Lung microvascular endothelial cell (primary cell): ENCODE results near the gene UQCRH. TPM values are rescaled to one million over a fixed set of nuclear protein-coding genes. Genes with fewer than 3 reads are reported as not detected.
A peak's percentile ranks its signal among the peaks of the same experiment; 100 is the strongest.
"Not testable (repeated sequence)": the region's sequence is repeated elsewhere in the genome, so short reads cannot be mapped to it uniquely, and the experiment has no call there.

ENCODE experiments used
- DNase-seq, 2 donors: peaks; one replicate each; pipeline versions ENCODE4 v3.0.0 to v3.0.0-alpha.2; 2010; ENCODE audit warnings: low read depth in 2 of 2
- total RNA-seq: library from RNA; depleted of rRNA; stranded (reverse); fragments of >200 nt; gene quantifications from 2 replicates; pipeline ENCODE4 v1.2.1, GENCODE V29; 2014

Gene UQCRH
- total RNA-seq, 1 donor from 2014 or later, result 399 TPM

DNA sequence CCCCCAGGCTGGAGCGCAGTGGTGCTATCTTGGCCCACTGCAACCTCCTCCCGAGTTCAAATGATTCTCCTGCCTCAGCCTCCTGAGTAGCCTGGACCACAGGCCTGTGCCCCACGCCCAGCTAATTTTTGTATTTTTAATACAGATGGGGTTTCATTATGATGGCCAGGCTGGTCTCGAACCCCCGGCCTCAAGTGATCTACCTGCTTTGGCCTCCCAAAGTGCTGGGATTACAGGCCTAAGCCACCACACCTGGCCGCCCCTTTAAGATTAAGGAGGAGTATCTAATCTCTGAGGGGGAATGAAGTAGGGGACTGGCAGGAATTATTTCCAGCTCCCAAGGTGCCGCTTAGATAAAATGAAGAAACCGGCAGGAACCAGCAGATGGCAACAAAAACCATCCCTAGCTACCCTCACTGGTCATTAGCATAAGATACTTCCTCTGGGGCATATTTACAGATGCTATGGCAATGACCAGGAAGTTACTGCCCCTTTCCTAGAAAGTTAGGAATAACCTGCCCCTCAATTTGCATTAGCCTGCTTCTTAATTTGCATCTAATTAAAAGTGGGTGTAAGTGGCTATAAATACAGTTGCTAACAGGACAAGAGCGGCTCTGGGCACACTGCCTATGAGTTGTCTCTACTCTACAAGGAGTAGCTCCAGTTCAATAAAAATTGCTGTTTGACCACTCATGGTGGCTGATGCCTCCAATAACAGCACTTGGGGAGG lies 30.0 kb downstream of the UQCRH start:
- peak; percentile 25 to 37 for DNase-seq

DNA sequence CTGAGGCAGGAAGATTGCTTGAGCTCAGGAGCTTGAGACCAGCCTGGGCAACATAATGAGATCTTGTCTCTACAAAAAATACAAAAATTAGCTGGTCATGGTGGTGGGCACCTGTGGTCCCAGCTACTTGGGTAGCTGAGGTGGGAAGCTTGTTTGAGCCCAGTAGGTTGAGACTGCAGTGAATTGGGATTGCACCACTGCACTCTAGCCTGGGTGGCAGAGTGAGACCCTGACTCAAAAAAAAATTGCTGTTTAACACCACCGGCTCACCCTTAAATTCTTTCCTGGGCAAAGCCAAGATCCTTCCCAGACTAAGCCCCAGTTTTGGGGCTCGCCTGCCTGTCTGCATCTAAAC lies 30.5 kb downstream of the UQCRH start:
- no peak for DNase-seq

DNA sequence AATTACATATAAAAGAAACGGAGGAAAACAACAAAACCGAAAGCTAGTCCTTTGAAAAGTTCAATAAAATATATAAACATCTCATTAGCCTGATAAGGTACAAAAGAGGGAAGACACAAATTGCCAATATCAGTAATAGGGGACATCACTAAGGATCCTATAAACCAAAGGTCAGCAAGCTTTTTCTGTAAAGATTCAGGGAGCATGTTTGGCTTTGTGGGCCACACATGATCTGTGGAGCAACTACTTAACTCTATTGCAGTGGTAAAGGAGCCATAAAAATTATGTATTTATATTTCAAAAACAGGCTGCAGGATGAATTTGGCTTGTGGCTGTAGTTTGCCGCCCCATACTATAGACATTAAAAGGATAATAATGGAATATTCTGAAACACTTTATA lies 31.6 kb downstream of the UQCRH start:
- DNase-seq, result no peak

DNA sequence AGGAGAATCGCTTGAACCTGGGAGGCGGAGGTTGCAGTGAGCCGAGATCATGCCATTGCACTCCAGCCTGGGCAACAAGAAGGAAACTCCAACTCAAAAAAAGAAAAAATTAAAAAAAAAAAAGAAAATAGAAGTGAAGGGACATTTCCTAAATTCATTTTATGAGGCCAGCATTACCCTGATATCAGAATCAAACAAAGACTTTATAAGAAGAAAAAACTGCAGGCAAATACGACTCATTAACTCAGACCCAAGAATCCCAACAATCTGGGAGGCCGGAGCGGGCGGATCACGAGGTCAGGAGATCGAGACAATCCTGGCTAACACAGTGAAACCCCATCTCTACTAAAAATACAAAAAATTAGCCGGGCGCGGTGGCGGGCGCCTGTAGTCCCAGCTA lies 33.9 kb downstream of the UQCRH start:
- not testable (repeated sequence) for DNase-seq

DNA sequence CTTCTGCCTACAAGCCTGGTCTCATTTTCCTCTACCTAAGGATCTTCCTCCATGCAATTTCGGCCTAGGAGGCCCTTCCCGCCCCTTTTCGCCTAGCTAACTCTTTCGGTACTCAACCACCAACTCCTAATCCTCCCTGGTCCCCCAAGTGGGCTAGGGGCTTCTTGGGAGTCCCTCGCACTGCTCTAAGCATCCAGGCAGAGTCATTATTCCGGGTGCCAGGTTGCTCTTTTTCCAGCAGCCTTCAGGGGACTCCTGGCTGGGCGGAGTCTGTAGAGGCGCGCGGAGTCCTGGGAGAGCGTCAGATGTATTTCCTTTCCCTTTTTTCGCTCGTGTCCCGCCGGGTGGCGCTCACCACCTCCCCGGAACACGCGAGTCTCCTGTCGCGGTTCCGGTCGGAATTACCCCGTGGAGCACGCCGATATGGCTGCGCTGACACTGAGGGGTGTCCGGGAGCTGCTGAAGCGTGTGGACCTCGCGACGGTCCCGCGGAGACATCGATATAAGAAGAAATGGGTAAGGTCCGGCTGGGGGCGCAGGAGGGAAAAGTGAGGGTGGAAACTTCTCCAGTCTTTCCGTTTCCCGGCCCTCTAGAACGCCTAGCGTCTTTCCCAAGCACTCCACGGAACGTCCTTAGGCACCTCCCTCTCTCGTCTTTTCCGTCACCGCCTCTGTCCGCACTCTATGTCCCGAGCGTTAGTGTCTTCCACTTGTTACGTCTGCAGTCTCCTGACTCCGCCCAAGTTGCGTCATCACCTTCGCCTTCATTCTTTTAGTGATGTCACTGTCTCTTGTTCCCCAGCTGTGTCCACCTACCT lies 37.1 kb downstream of the UQCRH start, which contains the start of gene NSUN4:
Gene NSUN4 (plus strand): TSS at position 404 of the 818 bp plus-strand sequence. CDS start 20 bp downstream, at position 424.
- peak; percentile 94 for DNase-seq

DNA sequence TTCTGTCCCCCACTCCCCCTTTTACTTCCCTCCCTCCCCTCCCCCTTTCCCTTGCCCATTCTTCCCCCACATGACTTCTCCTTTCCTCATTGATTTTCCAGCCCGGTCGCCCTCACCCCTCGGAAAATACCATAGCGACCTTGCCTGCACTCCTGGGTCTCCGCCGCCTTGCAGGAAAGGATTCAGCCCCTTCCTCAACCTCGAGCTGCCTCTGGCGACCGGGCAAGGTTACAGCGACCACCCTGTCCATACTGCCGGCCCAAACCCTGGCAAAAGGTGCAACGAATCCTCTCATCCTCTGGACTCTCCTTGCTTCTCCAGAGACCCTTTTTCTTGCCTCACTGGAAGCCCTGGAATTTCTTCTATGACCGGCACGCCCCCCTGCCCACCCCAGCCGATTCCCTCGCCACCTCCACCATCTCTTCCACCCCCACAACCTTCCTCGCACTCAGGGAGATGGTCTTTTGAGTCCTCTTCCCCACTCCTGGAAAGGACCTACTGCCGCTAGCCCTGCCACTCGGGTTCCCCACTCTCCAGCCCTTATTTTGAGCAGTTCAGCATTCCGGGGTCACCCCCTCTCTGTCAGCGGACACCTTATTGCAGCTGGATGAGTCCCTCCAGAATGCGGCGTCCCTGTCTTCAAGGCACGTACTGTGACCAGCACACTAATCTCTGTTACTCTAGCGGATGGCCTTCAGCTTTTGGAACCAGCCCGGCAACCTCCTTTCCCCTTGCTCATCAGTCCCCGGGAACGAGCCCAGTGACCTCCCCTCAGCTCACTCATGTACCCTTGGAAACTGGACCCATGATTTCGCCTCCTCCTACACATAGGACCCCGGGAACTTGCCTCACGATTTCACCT lies 38.0 kb downstream of the UQCRH start:
- DNase-seq, result no peak

DNA sequence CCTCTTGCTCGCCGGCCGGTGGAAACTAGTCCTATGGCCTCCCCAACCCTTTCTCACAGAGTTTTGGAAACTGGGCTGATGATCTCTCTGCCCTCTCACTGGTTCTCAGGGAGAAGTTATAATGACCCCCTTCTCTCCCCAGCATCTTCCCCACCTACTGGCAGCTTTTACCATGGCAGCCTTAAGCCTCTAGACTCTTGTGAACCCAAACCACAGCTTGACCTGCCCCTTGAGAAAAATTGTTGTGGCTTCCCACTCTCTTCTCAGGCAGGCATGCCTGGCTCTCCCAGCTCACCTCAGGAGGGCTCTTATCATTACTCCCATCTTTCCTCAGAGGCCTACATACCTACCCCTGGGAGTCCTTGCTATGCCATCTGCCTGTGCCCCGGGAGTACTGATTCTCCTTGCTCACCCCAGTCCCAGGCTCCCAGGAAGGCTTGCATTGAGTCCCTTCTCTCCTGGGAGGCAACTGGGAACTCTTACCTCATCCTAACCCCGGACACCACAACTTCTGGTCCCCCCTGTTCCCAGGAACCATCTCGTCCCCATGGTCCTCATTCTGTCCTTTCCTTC lies 38.7 kb downstream of the UQCRH start:
- peak in 1 of 2 donors; percentile 20 for DNase-seq

DNA sequence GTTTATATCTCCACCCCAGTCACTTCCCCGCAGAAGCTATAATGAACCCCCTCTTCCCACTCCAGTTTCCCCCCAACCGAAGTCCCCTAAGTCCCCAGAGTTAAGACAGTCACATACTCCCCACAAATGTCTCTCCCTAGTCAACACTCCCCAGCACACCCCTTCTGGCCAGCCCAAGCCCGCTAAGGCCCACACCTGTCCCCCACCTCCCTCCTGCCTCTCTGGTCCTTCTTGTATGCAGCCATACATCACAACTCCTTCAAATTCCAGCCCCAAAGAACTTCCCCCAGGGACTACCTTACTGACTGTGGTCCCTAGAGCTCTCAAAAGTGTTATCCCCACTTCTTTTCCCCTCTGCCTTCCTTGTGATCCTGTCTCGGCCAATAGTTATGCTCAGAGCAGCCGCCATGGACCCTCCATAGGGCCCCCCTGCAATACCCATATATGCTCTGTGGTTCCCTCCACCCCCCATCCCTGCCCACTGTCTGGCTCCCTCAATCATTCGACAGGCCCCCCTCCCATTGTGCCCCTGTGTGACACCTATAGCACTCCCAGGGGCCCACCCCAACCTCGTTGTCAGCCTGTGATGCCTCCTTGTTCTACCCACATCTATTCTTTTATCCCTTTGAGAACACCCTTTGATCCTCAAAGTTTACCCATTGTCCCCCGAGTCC lies 39.3 kb downstream of the UQCRH start:
- no peak for DNase-seq

DNA sequence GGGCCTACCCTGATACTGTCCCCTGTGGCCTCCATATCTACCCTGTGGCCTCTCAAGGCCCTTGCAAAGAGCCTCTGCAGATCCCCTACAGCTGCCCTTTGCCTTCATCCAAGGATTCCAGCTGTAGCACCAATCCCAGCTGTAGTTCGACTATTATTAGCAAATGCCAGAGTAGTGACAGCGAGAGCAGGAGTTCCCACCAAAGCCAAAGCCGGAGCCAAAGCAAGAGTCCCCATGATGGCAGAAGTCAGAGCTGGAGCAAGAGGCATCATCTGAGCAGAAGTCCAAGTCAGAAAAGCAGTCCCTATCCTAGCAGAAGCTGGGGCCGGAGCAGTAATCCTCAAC lies 39.8 kb downstream of the UQCRH start:
- no peak for DNase-seq

DNA sequence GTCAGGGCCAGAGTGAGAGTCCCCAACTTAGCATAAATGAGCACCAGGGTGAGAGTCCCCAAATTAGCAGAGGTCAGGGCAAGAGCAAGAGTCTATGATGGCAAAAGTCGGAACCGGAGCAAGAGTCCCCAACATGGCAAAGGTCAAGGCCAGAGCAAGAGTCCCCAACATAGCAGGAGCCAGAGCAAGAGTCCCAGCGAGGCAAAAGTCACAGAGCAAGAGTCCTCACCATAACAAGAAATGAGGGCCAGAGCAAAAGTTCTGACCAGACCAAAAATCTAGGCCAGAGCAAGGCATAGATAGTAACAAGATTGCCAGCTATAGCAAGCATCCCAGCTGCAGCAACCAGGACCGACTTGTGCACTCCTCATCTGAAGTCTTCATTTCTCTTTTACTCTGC lies 40.2 kb downstream of the UQCRH start:
- no peak for DNase-seq

DNA sequence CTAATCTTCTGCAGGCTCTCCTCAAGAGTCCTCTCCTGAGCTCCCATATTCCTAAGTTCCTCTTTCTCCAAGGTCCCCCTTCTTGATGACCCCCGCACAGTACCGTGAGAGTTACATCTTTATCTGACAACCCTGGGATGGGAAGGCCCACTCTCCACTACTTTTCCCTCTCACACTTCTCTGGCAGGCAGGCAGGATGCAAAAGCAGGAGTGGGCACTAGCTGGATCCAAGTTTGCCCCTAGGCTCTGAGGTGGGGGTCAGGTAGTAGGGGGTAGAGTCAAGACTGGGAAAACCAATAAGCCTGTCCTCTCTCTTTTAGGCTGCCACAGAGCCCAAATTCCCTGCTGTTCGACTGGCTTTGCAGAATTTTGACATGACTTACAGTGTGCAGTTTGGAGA lies 41.0 kb downstream of the UQCRH start:
- DNase-seq, result no peak

DNA sequence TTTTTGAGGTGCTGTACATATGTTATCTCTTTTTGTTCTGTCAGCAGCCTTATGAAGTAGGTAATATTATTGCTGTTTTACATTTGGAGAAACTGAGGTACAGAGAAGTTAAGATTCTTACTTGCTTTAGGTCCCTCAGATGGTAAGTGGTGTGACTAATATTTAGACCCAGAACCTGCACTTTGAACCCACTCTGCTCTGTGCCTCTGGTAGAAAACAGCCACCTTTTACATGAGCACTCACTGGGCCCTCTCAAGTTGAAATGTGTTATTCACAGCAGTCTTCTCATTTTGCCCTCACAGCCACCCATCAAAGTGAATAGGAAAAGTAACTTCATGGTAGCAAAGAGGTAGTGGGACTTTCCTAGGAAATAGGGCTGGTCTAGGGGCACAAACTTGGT lies 41.8 kb downstream of the UQCRH start:
- no peak for DNase-seq

DNA sequence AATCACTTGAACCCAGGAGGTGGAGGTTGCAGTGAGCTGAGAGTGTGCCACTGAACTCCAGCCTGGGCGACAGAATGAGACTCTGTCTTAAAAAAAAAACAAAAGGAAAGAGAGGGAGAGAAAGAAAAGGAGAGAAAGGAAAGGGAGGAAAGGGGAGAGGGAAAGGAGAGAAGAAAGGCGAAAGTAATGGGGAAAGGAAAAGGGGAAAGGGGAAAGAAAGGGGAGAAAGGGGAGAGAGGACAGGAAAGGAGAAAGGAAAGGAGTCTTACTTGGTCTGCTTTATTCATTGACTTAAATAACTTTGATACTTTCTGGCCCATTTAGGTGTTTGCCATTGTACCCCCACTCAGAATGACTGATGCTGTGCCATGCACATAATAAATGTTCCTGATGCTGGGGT lies 48.9 kb downstream of the UQCRH start:
- DNase-seq, result no peak

DNA sequence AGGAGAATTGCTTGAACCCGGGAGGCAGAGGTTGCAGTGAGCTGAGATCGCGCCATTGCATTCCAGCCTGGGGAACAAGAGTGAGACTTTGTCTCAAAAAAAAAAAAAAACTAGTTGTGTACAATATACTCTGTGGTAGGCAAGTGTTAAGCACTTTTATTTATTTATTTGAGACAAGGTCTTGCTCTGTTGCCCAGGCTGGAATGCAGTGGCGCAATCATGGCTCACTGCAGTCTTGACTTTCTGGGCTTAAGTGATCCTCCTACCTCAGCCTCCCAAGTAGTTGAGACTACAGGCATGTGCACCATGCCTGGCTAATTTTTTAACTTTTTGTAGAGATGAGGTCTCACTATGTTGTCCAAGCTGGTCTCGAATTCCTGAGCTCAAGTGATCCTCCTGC lies 52.4 kb downstream of the UQCRH start:
- DNase-seq, result not testable (repeated sequence)

DNA sequence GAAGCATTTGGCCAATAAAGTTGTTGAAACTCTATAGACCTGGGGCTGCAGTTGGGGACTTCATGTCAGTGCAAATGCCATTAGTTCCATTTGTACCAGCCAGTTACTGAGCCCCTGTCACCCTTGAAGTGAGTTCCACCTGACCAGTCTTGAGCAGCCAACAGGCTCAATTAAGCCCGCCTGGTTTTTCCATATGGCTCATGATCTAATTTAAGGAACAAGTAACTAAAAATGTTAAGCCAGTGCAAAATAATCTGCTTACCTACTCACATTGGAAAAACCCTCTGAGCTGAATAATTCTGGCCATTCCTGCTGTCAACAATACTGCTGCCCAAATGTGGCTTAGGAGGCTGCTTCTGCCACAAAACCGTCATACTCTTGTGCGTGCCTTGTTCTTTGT lies 58.7 kb downstream of the UQCRH start:
- no peak for DNase-seq

DNA sequence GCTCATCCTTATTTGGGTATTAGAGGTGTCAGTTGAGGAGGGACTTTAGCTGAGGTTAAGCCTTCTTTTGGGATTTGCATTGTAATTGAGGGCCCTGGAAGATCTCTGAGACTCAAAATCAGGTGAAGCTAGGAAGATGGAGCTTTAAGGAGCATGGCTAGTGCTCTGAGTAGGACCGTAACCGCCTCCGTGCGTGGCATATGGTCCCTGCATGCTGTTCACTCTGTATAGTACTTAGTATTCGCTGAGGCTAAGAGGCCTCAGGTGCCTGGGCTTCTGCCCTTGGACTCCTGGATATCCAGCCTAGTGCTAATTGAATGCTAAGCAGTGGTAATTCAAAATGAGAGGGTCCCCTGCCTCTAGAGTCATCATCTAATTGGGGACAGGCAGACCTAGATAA lies 59.6 kb downstream of the UQCRH start:
- no peak for DNase-seq

DNA sequence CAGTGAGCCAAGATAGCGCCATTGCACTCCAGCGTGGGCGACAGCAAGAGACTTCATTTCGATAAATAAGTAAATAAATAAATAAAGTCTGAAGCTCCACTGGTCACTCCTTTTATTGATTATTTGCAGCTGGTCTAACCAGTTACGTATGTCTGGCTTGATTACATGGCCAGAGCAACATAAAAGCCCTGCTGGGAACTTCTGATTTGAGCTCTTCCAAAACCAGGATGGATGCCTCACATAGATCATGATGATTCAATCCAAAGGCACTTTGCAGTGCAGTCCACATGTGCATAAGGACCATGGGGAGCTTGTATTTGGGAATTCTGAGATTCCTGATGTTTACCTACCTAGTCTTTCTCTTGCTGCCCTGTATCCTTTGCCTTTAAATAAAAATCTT lies 61.1 kb downstream of the UQCRH start:
- no peak for DNase-seq

DNA sequence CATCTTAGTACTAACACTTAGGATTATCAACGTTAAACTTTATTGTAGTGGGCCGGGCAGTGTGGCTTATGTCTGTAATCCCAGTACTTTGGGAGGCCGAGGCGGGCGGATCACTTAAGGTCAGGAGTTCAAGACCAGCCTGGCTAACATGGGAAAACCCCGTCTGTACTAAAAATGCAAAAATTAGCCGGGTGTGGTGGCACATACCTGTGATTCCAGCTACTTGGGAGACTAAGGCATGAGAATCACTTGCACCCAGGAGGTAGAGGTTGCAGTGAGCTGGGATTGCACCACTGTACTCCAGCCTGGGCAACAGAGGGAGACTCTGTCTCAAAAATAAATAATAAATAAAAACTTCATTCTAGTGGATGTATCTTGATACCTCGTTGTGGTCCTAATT lies 62.3 kb downstream of the UQCRH start:
- DNase-seq, result not testable (repeated sequence)
